Esophagus muscularis mucosa (tissue), 3 donors: Measurements from ENCODE around the gene DOCK8.
"Not testable (repeated sequence)": the region's sequence is repeated elsewhere in the genome, so short reads cannot be mapped to it uniquely, and the experiment has no call there.

Experiments used
- CTCF ChIP-seq, 3 experiments: fragments of 200-600 bp in 2 of 3; fragments of 450-650 bp in 1 of 3; sonication (generic) in 2 of 3; IDR thresholded peaks; one replicate each; pipeline ENCODE4 v1.5.1; 2017 to 2019; ENCODE audit warnings: antibody characterized with exemption in 3 of 3, mild to moderate bottlenecking in 2 of 3, moderate library complexity in 1 of 3
- POLR2A ChIP-seq: fragments of 450-650 bp; IDR thresholded peaks from one replicate; pipeline ENCODE4 v1.6.1; 2017; ENCODE audit warnings: antibody characterized with exemption, moderate library complexity, mild to moderate bottlenecking, low read depth
- POLR2AphosphoS5 ChIP-seq, 2 donors: sonication (generic); formaldehyde crosslinking; IDR thresholded peaks; one replicate each; pipeline ENCODE4 v1.6.1; 2017; ENCODE audit warnings: antibody characterized with exemption in 2 of 2

- TF ChIP-seq CTCF (IDR thresholded peaks at IDR 0.05); POLR2A; POLR2AphosphoS5 (IDR thresholded peaks at IDR 0.05): not testable (repeated sequence)
These were observed 4.4 kb downstream of the DOCK8 start for GRCh38 chr9:219036-219435.
